Renal pelvis (tissue), 4 donors: ENCODE results near the gene ADAM23. TPM values are rescaled to one million over a fixed set of nuclear protein-coding genes. Genes with fewer than 3 reads are reported as not detected.

Experiments used
- DNase-seq: peaks from one replicate; pipeline ENCODE4 v3.0.0-alpha.2; 2013
- polyA plus RNA-seq, 3 donors: library from polyadenylated mRNA; unstranded; fragments of 120-200 nt; gene quantifications; one replicate each; pipeline ENCODE4 v1.2.1, GENCODE V29; 2013; ENCODE audit not compliant: insufficient read length in 3 of 3

Gene ADAM23
- polyA plus RNA-seq, 3 donors = 5.1 to 7.1 (median 5.6) TPM

GRCh38 chr2:206488623-206489022 lies 45.3 kb downstream of the ADAM23 start:
- DNase-seq = no peak

- no peak for DNase-seq
Observed at GRCh38 chr2:206494061-206494460, 50.7 kb downstream of the ADAM23 start.

GRCh38 chr2:206502729-206503128 lies 59.4 kb downstream of the ADAM23 start:
- DNase-seq = no peak

- no peak for DNase-seq
Observed at GRCh38 chr2:206511283-206511682, 68.0 kb downstream of the ADAM23 start.

- DNase-seq = no peak
Observed at GRCh38 chr2:206512999-206513398, 69.7 kb downstream of the ADAM23 start.

GRCh38 chr2:206515580-206515979 lies 72.2 kb downstream of the ADAM23 start:
- DNase-seq = no peak

- DNase-seq = no peak
Observed at GRCh38 chr2:206518997-206519396, 75.7 kb downstream of the ADAM23 start.

- DNase-seq = no peak
Observed at GRCh38 chr2:206520450-206520849, 77.1 kb downstream of the ADAM23 start.

GRCh38 chr2:206521115-206521514 lies 77.8 kb downstream of the ADAM23 start:
- DNase-seq = no peak

GRCh38 chr2:206521612-206522011 lies 78.3 kb downstream of the ADAM23 start:
- no peak for DNase-seq

GRCh38 chr2:206526416-206526815 lies 83.1 kb downstream of the ADAM23 start:
- no peak for DNase-seq

- DNase-seq = no peak
Observed at GRCh38 chr2:206527153-206527552, 83.8 kb downstream of the ADAM23 start.

GRCh38 chr2:206530727-206531126 lies 87.4 kb downstream of the ADAM23 start:
- DNase-seq = no peak

- DNase-seq = no peak
Observed at GRCh38 chr2:206531996-206532543, 88.7 kb downstream of the ADAM23 start.

- DNase-seq = no peak
Observed at GRCh38 chr2:206533977-206534376, 90.6 kb downstream of the ADAM23 start.

GRCh38 chr2:206535260-206535986 lies 92.1 kb downstream of the ADAM23 start:
- no peak for DNase-seq

- no peak for DNase-seq
Observed at GRCh38 chr2:206540757-206541156, 97.4 kb downstream of the ADAM23 start.

- no peak for DNase-seq
Observed at GRCh38 chr2:206543073-206543472, 99.7 kb downstream of the ADAM23 start.

GRCh38 chr2:206548383-206548782 lies 105.1 kb downstream of the ADAM23 start:
- no peak for DNase-seq

- no peak for DNase-seq
Observed at GRCh38 chr2:206555721-206556120, 112.4 kb downstream of the ADAM23 start.

- peak; percentile 17 for DNase-seq
Observed at GRCh38 chr2:206556357-206556949, 113.1 kb downstream of the ADAM23 start.

GRCh38 chr2:206557321-206557720 lies 114.0 kb downstream of the ADAM23 start:
- DNase-seq = no peak

- no peak for DNase-seq
Observed at GRCh38 chr2:206558492-206558891, 115.2 kb downstream of the ADAM23 start.

GRCh38 chr2:206561962-206562361 lies 118.6 kb downstream of the ADAM23 start:
- no peak for DNase-seq
